ENCODE data around the gene COG5.

COG5 gene

GRCh38 chr7:107579554-107579884 lies 15.8 kb upstream of the COG5 start:
- no peaks in the 10 kb centered on the region for H3K9me3 ChIP-seq (ENCODE audit: control insufficient read depth, insufficient read depth, low read depth, low read length)
- ChIA-PET POLR2A (interaction anchor here (0.7 to 2.0 kb wide), 2 partner anchors 16 to 187 kb away, joined by 7 to 15 read pairs; partner anchors contain the start of genes COG5 and DUS4L), CTCF (interaction anchor here (0.6 kb wide), 1 partner anchor 13 kb away, joined by 3 read pairs; no protein-coding TSS in a partner anchor)
- TF ChIP-seq WT1 (tag by site-specific recombination; IDR thresholded peaks at IDR 0.05) (no peak), ZNF621 (tag by site-specific recombination; IDR thresholded peaks at IDR 0.05) (no peak), MYNN (tag by site-specific recombination; IDR thresholded peaks at IDR 0.05; ENCODE audit: borderline replicate concordance) (no peak), ZNF549 (tag by site-specific recombination; IDR thresholded peaks at IDR 0.05) (no peak), ZNF184 (tag by site-specific recombination; IDR thresholded peaks at IDR 0.05) (no peak), ZBTB26 (tag by site-specific recombination; optimal IDR thresholded peaks at IDR 0.05) (no peak), ZNF830 (tag by site-specific recombination; IDR thresholded peaks at IDR 0.05; ENCODE audit: low read depth) (no peak), GLIS2 (tag by site-specific recombination; IDR thresholded peaks at IDR 0.05) (no peak), SP2 (tag by site-specific recombination; IDR thresholded peaks at IDR 0.05) (no peak), SCRT1 (tag by site-specific recombination; IDR thresholded peaks at IDR 0.05; ENCODE audit: borderline replicate concordance) (no peak), ZFP69B (tag by site-specific recombination; IDR thresholded peaks at IDR 0.05) (no peak), ZNF501 (tag by site-specific recombination; IDR thresholded peaks at IDR 0.05) (no peak), ZFP41 (tag by site-specific recombination; IDR thresholded peaks at IDR 0.05; ENCODE audit: borderline replicate concordance) (no peak), YY1 (tag by site-specific recombination; IDR thresholded peaks at IDR 0.05) (no peak), ZNF670 (tag by site-specific recombination; IDR thresholded peaks at IDR 0.05; ENCODE audit: low read depth) (no peak), ZNF426 (tag by site-specific recombination; IDR thresholded peaks at IDR 0.05) (no peak), ZNF548 (tag by site-specific recombination; IDR thresholded peaks at IDR 0.05) (no peak)
- TF ChIP-seq, protein P1, sequence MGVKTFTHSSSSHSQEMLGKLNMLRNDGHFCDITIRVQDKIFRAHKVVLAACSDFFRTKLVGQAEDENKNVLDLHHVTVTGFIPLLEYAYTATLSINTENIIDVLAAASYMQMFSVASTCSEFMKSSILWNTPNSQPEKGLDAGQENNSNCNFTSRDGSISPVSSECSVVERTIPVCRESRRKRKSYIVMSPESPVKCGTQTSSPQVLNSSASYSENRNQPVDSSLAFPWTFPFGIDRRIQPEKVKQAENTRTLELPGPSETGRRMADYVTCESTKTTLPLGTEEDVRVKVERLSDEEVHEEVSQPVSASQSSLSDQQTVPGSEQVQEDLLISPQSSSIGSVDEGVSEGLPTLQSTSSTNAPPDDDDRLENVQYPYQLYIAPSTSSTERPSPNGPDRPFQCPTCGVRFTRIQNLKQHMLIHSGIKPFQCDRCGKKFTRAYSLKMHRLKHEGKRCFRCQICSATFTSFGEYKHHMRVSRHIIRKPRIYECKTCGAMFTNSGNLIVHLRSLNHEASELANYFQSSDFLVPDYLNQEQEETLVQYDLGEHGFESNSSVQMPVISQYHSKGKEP (tag by site-specific recombination; IDR thresholded peaks at IDR 0.05) = no peak
- H3K36me3 ChIP-seq (ENCODE audit: control insufficient read depth in 2 of 2, insufficient read depth in 1 of 2, low read length in 2 of 2) = peaks cover 0 to 8% of the 10 kb centered on the region in 2 experiments; a peak in 2 of 3 replicates
- peak overlapping the region; percentile 77 for H3K4me3 ChIP-seq (ENCODE audit: low read depth, low read length)
- H3K4me1 ChIP-seq (ENCODE audit: control insufficient read depth, insufficient read depth, low read length) = no peaks in the 10 kb centered on the region
- peak overlapping the region; percentile 73; the same call in 1 of the 2 replicates for H3K27ac ChIP-seq (ENCODE audit: extremely low read depth, low read depth, low read length)

DNA sequence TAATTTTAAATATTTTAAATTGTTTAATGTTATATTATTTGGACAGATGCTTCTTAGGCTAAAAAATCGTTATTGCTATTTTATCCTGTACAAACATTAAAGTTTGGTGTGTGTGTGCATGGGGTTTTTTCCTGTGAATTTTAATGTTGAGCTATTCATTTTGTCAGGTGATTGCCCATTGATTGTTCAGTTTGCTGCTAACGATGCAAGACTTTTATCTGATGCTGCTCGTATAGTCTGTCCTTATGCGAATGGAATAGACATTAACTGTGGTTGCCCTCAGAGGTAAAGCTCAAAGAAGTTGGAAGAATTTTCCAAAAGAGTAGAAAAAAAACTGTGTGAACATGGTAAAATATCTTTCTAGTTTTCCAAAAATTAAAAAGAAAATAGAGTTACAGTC lies 9.8 kb upstream of the COG5 start:
- H3K36me3 ChIP-seq (ENCODE audit: control insufficient read depth in 2 of 2, insufficient read depth in 1 of 2, low read length in 2 of 2) = peaks cover 4 to 27% of the 10 kb centered on the region in 2 experiments; a peak in 2 of 3 replicates
- CTCF ChIA-PET = no interaction called here
- no peaks in the 10 kb centered on the region for H3K9me3 ChIP-seq (ENCODE audit: control insufficient read depth, insufficient read depth, low read depth, low read length)
- POLR2A ChIA-PET = interaction anchor here (0.6 kb wide), 1 partner anchor 38 kb away, joined by 3 read pairs; no protein-coding TSS in a partner anchor
- no peak overlapping the region for H3K4me3 ChIP-seq (ENCODE audit: low read depth, low read length)
- H3K4me1 ChIP-seq (ENCODE audit: control insufficient read depth, insufficient read depth, low read length) = no peaks in the 10 kb centered on the region
- H3K27ac ChIP-seq (ENCODE audit: extremely low read depth, low read depth, low read length) = no peak overlapping the region
- no peak for TF ChIP-seq MEIS1 (CRISPR knock-in tag; IDR thresholded peaks at IDR 0.05; ENCODE audit: borderline replicate concordance)
- TF ChIP-seq YY2 (tag by site-specific recombination; IDR thresholded peaks at IDR 0.05) = no peak
- TF ChIP-seq ZNF311 (tag by site-specific recombination; IDR thresholded peaks at IDR 0.05; ENCODE audit: borderline replicate concordance) = no peak
- TF ChIP-seq ZNF221 (tag by site-specific recombination; IDR thresholded peaks at IDR 0.05; ENCODE audit: borderline replicate concordance) = no peak
- no peak for TF ChIP-seq ZNF692 (tag by site-specific recombination; IDR thresholded peaks at IDR 0.05)
- TF ChIP-seq KLF10 (tag by site-specific recombination; IDR thresholded peaks at IDR 0.05) = no peak
- TF ChIP-seq, protein P2, sequence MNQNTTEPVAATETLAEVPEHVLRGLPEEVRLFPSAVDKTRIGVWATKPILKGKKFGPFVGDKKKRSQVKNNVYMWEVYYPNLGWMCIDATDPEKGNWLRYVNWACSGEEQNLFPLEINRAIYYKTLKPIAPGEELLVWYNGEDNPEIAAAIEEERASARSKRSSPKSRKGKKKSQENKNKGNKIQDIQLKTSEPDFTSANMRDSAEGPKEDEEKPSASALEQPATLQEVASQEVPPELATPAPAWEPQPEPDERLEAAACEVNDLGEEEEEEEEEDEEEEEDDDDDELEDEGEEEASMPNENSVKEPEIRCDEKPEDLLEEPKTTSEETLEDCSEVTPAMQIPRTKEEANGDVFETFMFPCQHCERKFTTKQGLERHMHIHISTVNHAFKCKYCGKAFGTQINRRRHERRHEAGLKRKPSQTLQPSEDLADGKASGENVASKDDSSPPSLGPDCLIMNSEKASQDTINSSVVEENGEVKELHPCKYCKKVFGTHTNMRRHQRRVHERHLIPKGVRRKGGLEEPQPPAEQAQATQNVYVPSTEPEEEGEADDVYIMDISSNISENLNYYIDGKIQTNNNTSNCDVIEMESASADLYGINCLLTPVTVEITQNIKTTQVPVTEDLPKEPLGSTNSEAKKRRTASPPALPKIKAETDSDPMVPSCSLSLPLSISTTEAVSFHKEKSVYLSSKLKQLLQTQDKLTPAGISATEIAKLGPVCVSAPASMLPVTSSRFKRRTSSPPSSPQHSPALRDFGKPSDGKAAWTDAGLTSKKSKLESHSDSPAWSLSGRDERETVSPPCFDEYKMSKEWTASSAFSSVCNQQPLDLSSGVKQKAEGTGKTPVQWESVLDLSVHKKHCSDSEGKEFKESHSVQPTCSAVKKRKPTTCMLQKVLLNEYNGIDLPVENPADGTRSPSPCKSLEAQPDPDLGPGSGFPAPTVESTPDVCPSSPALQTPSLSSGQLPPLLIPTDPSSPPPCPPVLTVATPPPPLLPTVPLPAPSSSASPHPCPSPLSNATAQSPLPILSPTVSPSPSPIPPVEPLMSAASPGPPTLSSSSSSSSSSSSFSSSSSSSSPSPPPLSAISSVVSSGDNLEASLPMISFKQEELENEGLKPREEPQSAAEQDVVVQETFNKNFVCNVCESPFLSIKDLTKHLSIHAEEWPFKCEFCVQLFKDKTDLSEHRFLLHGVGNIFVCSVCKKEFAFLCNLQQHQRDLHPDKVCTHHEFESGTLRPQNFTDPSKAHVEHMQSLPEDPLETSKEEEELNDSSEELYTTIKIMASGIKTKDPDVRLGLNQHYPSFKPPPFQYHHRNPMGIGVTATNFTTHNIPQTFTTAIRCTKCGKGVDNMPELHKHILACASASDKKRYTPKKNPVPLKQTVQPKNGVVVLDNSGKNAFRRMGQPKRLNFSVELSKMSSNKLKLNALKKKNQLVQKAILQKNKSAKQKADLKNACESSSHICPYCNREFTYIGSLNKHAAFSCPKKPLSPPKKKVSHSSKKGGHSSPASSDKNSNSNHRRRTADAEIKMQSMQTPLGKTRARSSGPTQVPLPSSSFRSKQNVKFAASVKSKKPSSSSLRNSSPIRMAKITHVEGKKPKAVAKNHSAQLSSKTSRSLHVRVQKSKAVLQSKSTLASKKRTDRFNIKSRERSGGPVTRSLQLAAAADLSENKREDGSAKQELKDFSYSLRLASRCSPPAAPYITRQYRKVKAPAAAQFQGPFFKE (tag by site-specific recombination; IDR thresholded peaks at IDR 0.05; ENCODE audit: borderline replicate concordance) = no peak
- TF ChIP-seq ZBTB17 (tag by site-specific recombination; IDR thresholded peaks at IDR 0.05) = peak; percentile 73
- TF ChIP-seq ZFP69B (tag by site-specific recombination; IDR thresholded peaks at IDR 0.05) = no peak

All from HEK293 (cell line).